Mammary epithelial cell (primary cell): ENCODE measurements around the gene EGFL8.
"Not testable (repeated sequence)": the region's sequence is repeated elsewhere in the genome, so short reads cannot be mapped to it uniquely, and the experiment has no call there.

Experiments
- CTCF ChIP-seq, 2 donors: IDR thresholded peaks in 1 of 2; conservative IDR thresholded peaks in 1 of 2; 2 replicates each; pipeline ENCODE4 v1.5.1; 2011 to 2012; ENCODE audit warnings: inconsistent platforms in 2 of 2, low read length in 2 of 2, mild to moderate bottlenecking in 2 of 2, control low read depth in 1 of 2, low read depth in 1 of 2; ENCODE audit not compliant: insufficient read depth in 1 of 2; ENCODE audit errors: extremely low read depth in 1 of 2
- EZH2 ChIP-seq: IDR thresholded peaks from 2 replicates; pipeline ENCODE4 v1.6.1; 2012; ENCODE audit warnings: low read length, inconsistent platforms, borderline replicate concordance

- not testable (repeated sequence) for TF ChIP-seq CTCF (conservative IDR thresholded peaks at IDR 0.05 in 1 of 2, IDR thresholded peaks at IDR 0.05 in 1 of 2; ENCODE audit: extremely low read depth in 1 of 2, insufficient read depth in 1 of 2, low read depth in 1 of 2, low read length in 2 of 2); EZH2
Measured at GRCh38 chr6:32186151-32186840, 21.9 kb downstream of the EGFL8 start.
